Measurements from ENCODE around the gene PLLP.

- TF ChIP-seq CTCF (IDR thresholded peaks at IDR 0.05) = no peak
- TF ChIP-seq POLR2A (IDR thresholded peaks at IDR 0.05) = no peak
- TF ChIP-seq EP300 (IDR thresholded peaks at IDR 0.05) = no peak
- TF ChIP-seq POLR2AphosphoS5 (IDR thresholded peaks at IDR 0.05) = no peak
Observed at GRCh38 chr16:57303021-57303909, 18.8 kb upstream of the PLLP start.

All from sigmoid colon (tissue), 4 donors.